HepG2 (cell line): ENCODE measurements around the gene GAS2. TPM values are rescaled to one million over a fixed set of nuclear protein-coding genes. Genes with fewer than 3 reads are reported as not detected.

Source experiments
- ATAC-seq: fragments of 200-7000 bp; cut with Tn5 transposase; 3 replicates; pipeline ENCODE4 v1.9.1; 2020; ENCODE audit warnings: mild to moderate bottlenecking, moderate library complexity
- BruUV-seq: library from RNA; stranded (reverse); fragments of 400-500 nt; replicated peaks from 2 replicates; lab custom pipeline; 2021; lab: Mats Ljungman, UMichigan
- CTCF ChIA-PET: fragments of 300-600 bp; formaldehyde crosslinking; extraction: SDS; loops from one replicate; lab custom pipeline; 2021; ENCODE audit warnings: low total read pairs, inconsistent platforms, low intra/inter-chr PET ratio; lab: Yijun Ruan, JAX
- POLR2A ChIA-PET: fragments of 350-600 bp; sonication (Branson Sonifier 250); formaldehyde crosslinking; loops from one replicate; lab custom pipeline; 2020; ENCODE audit warnings: antibody characterized with exemption, inconsistent platforms; lab: Yijun Ruan, JAX
- DNase-seq: peaks from one replicate; pipeline ENCODE4 v3.0.0-alpha.2; 2015; ENCODE audit warnings: low spot score
- FAIRE-seq: peaks from 3 replicates; lab custom pipeline; 2011; peaks lifted over from hg19 to GRCh38; lab: Jason Lieb, UNC
- H2AFZ ChIP-seq: one replicate; pipeline ENCODE4 v1.6.1; 2011; ENCODE audit warnings: low read length, inconsistent platforms
- H3K27ac ChIP-seq: fragments of 300-600 bp; 3 replicates; pipeline ENCODE4 v1.8.0; 2011; ENCODE audit warnings: mixed run types, mild to moderate bottlenecking, mixed read lengths, low read length, inconsistent platforms; ENCODE audit not compliant: insufficient read depth; ENCODE audit errors: extremely low read length
- H3K27me3 ChIP-seq, 2 experiments: fragments of 200-600 bp in 1 of 2; 2 replicates in 1 of 2; 3 replicates in 1 of 2; pipeline versions ENCODE4 v1.6.0 to v1.8.0; 2011; ENCODE audit warnings: low read length in 2 of 2, mild to moderate bottlenecking in 2 of 2, moderate library complexity in 2 of 2, inconsistent platforms in 1 of 2; ENCODE audit not compliant: insufficient read depth in 2 of 2, control insufficient read depth in 1 of 2
- H3K36me3 ChIP-seq, 2 experiments: fragments of 200-600 bp in 1 of 2; replicated peaks in 1 of 2; 2 replicates in 1 of 2; 3 replicates in 1 of 2; pipeline versions ENCODE4 v1.5.1 to v1.8.0; 2011; ENCODE audit warnings: low read length in 2 of 2, inconsistent platforms in 1 of 2; ENCODE audit not compliant: insufficient read depth in 2 of 2, control insufficient read depth in 1 of 2
- H3K4me1 ChIP-seq: 2 replicates; pipeline ENCODE4 v1.5.1; 2012; ENCODE audit warnings: low read length, inconsistent platforms; ENCODE audit not compliant: insufficient read depth
- H3K4me2 ChIP-seq: 2 replicates; pipeline ENCODE4 v1.6.0; 2011; ENCODE audit warnings: low read depth, low read length, inconsistent platforms
- H3K4me3 ChIP-seq, 3 experiments: fragments of 200-600 bp in 1 of 3; sonication (generic), shearing (Covaris generic) in 1 of 3; replicated peaks in 1 of 3; 2 replicates each; pipeline ENCODE4 v1.5.1; 2011 to 2016; ENCODE audit warnings: low read length in 3 of 3, inconsistent platforms in 2 of 3, low read depth in 2 of 3, mild to moderate bottlenecking in 2 of 3, control low read depth in 1 of 3, mixed read lengths in 1 of 3; ENCODE audit not compliant: insufficient read depth in 1 of 3
- H3K79me2 ChIP-seq: one replicate; pipeline ENCODE4 v1.6.1; 2011; ENCODE audit warnings: low read length, inconsistent platforms; ENCODE audit not compliant: insufficient read depth
- H3K9ac ChIP-seq: 2 replicates; pipeline ENCODE4 v1.6.0; 2011; ENCODE audit warnings: mild to moderate bottlenecking, low read depth, low read length, inconsistent platforms; ENCODE audit not compliant: insufficient read depth
- H3K9me3 ChIP-seq: 2 replicates; pipeline ENCODE4 v1.5.1; 2012; ENCODE audit warnings: mild to moderate bottlenecking, low read length
- H4K20me1 ChIP-seq: 2 replicates; pipeline ENCODE4 v1.6.0; 2011; ENCODE audit warnings: inconsistent platforms, mild to moderate bottlenecking, low read length, moderate library complexity; ENCODE audit not compliant: insufficient read depth
- BATF2 ChIP-seq: sonication (generic); formaldehyde crosslinking; IDR thresholded peaks from 2 replicates; pipeline ENCODE4 v1.8.0; 2022; ENCODE audit warnings: mild to moderate bottlenecking, missing genetic modification reagents, moderate library complexity
- ETV5 ChIP-seq: IDR thresholded peaks from 2 replicates; pipeline ENCODE4 v1.6.1; 2018; ENCODE audit warnings: missing biosample characterization, missing genetic modification reagents, inconsistent platforms, borderline replicate concordance
- MAFG ChIP-seq: sonication (generic); formaldehyde crosslinking; IDR thresholded peaks from 2 replicates; pipeline ENCODE4 v1.5.1; 2020; ENCODE audit warnings: mild to moderate bottlenecking, missing genetic modification reagents
- SMYD3 ChIP-seq: sonication (generic); formaldehyde crosslinking; IDR thresholded peaks from 2 replicates; pipeline ENCODE4 v1.8.1; 2023; ENCODE audit warnings: mild to moderate bottlenecking, missing genetic modification reagents
- TGIF2 ChIP-seq: IDR thresholded peaks from 2 replicates; pipeline ENCODE4 v1.6.1; 2016; ENCODE audit warnings: control low read depth, missing compliant biosample characterization
- XBP1 ChIP-seq: sonication (generic); formaldehyde crosslinking; IDR thresholded peaks from 2 replicates; pipeline ENCODE4 v1.5.0; 2020; ENCODE audit warnings: missing genetic modification reagents
- ZBTB2 ChIP-seq: sonication (generic); formaldehyde crosslinking; IDR thresholded peaks from 2 replicates; pipeline ENCODE4 v1.8.0; 2022; ENCODE audit warnings: low read depth, missing genetic modification reagents
- ZNF275 ChIP-seq: sonication (generic); formaldehyde crosslinking; IDR thresholded peaks from 2 replicates; pipeline ENCODE4 v1.8.0; 2022; ENCODE audit warnings: missing genetic modification reagents, mild to moderate bottlenecking, inconsistent platforms, borderline replicate concordance
- ZNF775 ChIP-seq: sonication (generic); formaldehyde crosslinking; IDR thresholded peaks from 2 replicates; pipeline ENCODE4 v1.4.0; 2020; ENCODE audit warnings: missing genetic modification reagents, mild to moderate bottlenecking, moderate library complexity, borderline replicate concordance
- ZNF776 ChIP-seq: sonication (generic); formaldehyde crosslinking; IDR thresholded peaks from 2 replicates; pipeline ENCODE4 v1.4.0; 2020; ENCODE audit warnings: mild to moderate bottlenecking, missing genetic modification reagents
- WGBS: methylation state at CpG from one replicate; pipeline ENCODE4 v1.1.6; 2017; ENCODE audit warnings: low lambda C conversion rate; 5-methylcytosine and 5-hydroxymethylcytosine counted together
- in situ Hi-C: cut with HindIII; loops from 2 replicates; pipeline ENCODE4 v1.10.0; 2017; ENCODE audit warnings: low pct_unique_long_range_greater_than_20kb; ENCODE audit not compliant: extremely low pct_ligation_motif_present
- intact Hi-C: fragments of 100-400 bp; cut with micrococcal nuclease; formaldehyde crosslinking; loops from one replicate; pipeline ENCODE4 v1.10.0; 2022; ENCODE audit not compliant: unreplicated experiment
- polyA plus RNA-seq, 8 experiments: library from polyadenylated mRNA; depleted of rRNA in 3 of 8; stranded (reverse) in 7 of 8; unstranded in 1 of 8; fragments of >200 nt; fragmentation: Illumina TruSeq in 4 of 8; extraction: Trizol in 4 of 8; gene quantifications; 2 replicates each; pipeline versions ENCODE4 v1.2.1 to v1.2.3, GENCODE V29; 2011 to 2016; ENCODE audit warnings: low read depth in 4 of 8, missing spikeins in 1 of 8, mixed read lengths in 1 of 8; ENCODE audit not compliant: insufficient read depth in 1 of 8
- total RNA-seq, 5 experiments: library from RNA; depleted of rRNA; stranded (reverse); fragments of >200 nt; fragmentation: Illumina TruSeq; extraction: Trizol; gene quantifications; 2 replicates each; pipeline ENCODE4 v1.2.3, GENCODE V29; 2016; ENCODE audit warnings: low read depth in 1 of 5
- TF ChIP-seq, protein P1 (sequence below): sonication (generic); formaldehyde crosslinking; IDR thresholded peaks from 2 replicates; pipeline ENCODE4 v1.8.0; 2022; ENCODE audit warnings: mild to moderate bottlenecking, missing genetic modification reagents
- TF ChIP-seq, protein P2 (sequence below): sonication (generic); formaldehyde crosslinking; IDR thresholded peaks from 2 replicates; pipeline ENCODE4 v1.4.0; 2020; ENCODE audit warnings: missing genetic modification reagents, mild to moderate bottlenecking, borderline replicate concordance
- TF ChIP-seq, protein P3 (sequence below): sonication (generic); formaldehyde crosslinking; IDR thresholded peaks from 2 replicates; pipeline ENCODE4 v1.4.0; 2020; ENCODE audit warnings: missing genetic modification reagents

Gene GAS2
- total and polyA plus RNA-seq, 2 of the 13 experiments (the other 11 are each of a cell fraction or from before 2014, with no cell fraction given): 26.0 to 85.1 TPM

DNA sequence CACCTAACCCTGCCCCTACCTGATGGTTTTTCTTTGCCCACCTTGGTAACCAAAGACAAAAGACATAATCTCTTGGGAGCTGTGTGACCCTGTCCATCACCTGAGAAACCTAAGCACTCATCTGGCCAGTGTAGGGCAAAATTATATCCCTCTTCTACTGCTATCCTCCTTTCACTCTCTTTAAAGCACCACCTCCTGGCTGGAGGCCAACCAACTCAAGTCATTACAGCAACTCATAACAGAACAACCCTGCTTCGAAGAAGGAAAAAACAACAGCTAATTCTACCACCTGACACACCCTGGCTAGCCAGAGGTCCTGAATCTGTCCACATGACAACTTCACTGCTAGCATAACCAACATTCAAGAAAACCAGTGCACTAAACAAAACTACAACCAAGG, 45.5 kb downstream of the GAS2 start (continued):
- TF ChIP-seq BATF2 (no peak), SMYD3 (CRISPR knock-in tag) (no peak), ETV5 (CRISPR knock-in tag) (no peak), ZNF776 (CRISPR knock-in tag) (no peak), TGIF2 (no peak), ZBTB2 (CRISPR knock-in tag) (no peak), ZNF775 (CRISPR knock-in tag) (no peak)
- TF ChIP-seq, protein P1, sequence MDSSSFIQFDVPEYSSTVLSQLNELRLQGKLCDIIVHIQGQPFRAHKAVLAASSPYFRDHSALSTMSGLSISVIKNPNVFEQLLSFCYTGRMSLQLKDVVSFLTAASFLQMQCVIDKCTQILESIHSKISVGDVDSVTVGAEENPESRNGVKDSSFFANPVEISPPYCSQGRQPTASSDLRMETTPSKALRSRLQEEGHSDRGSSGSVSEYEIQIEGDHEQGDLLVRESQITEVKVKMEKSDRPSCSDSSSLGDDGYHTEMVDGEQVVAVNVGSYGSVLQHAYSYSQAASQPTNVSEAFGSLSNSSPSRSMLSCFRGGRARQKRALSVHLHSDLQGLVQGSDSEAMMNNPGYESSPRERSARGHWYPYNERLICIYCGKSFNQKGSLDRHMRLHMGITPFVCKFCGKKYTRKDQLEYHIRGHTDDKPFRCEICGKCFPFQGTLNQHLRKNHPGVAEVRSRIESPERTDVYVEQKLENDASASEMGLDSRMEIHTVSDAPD (CRISPR knock-in tag): no peak

GRCh38 chr11:22713336-22713735, 46.9 kb downstream of the GAS2 start:
- FAIRE-seq: no peak
- POLR2A ChIA-PET: no interaction called here
- in situ Hi-C loops: no loop called here
- no peaks in the 10 kb centered on the region for H4K20me1 ChIP-seq
- TF ChIP-seq XBP1 (CRISPR knock-in tag) (no peak), ZNF275 (CRISPR knock-in tag) (no peak), MAFG (CRISPR knock-in tag) (no peak)
- TF ChIP-seq, protein P2, sequence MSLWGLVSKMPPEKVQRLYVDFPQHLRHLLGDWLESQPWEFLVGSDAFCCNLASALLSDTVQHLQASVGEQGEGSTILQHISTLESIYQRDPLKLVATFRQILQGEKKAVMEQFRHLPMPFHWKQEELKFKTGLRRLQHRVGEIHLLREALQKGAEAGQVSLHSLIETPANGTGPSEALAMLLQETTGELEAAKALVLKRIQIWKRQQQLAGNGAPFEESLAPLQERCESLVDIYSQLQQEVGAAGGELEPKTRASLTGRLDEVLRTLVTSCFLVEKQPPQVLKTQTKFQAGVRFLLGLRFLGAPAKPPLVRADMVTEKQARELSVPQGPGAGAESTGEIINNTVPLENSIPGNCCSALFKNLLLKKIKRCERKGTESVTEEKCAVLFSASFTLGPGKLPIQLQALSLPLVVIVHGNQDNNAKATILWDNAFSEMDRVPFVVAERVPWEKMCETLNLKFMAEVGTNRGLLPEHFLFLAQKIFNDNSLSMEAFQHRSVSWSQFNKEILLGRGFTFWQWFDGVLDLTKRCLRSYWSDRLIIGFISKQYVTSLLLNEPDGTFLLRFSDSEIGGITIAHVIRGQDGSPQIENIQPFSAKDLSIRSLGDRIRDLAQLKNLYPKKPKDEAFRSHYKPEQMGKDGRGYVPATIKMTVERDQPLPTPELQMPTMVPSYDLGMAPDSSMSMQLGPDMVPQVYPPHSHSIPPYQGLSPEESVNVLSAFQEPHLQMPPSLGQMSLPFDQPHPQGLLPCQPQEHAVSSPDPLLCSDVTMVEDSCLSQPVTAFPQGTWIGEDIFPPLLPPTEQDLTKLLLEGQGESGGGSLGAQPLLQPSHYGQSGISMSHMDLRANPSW (CRISPR knock-in tag): no peak
- TF ChIP-seq, protein P3, sequence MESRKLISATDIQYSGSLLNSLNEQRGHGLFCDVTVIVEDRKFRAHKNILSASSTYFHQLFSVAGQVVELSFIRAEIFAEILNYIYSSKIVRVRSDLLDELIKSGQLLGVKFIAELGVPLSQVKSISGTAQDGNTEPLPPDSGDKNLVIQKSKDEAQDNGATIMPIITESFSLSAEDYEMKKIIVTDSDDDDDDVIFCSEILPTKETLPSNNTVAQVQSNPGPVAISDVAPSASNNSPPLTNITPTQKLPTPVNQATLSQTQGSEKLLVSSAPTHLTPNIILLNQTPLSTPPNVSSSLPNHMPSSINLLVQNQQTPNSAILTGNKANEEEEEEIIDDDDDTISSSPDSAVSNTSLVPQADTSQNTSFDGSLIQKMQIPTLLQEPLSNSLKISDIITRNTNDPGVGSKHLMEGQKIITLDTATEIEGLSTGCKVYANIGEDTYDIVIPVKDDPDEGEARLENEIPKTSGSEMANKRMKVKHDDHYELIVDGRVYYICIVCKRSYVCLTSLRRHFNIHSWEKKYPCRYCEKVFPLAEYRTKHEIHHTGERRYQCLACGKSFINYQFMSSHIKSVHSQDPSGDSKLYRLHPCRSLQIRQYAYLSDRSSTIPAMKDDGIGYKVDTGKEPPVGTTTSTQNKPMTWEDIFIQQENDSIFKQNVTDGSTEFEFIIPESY (CRISPR knock-in tag): no peak
- H3K79me2 ChIP-seq: peaks cover 2% of the 10 kb centered on the region
- peaks cover 6% of the 10 kb centered on the region; the same call in 1 of the 2 replicates for H3K9me3 ChIP-seq
- CTCF ChIA-PET: no interaction called here
- DNase-seq: no peak
- no peak overlapping the region for H3K4me2 ChIP-seq
- intact Hi-C loops: no loop called here
- no peak overlapping the region for H3K27ac ChIP-seq
- no peaks in the 10 kb centered on the region for H3K4me1 ChIP-seq
- no peak overlapping the region for H3K9ac ChIP-seq
- no peak overlapping the region for H2AFZ ChIP-seq
- no peaks in the 10 kb centered on the region for H3K27me3 ChIP-seq
- H3K4me3 ChIP-seq: no peak overlapping the region
- no peak for ATAC-seq
- BruUV-seq: no TSS peak
- peaks cover 0 to 5% of the 10 kb centered on the region in 2 experiments; a peak in 1 of 5 replicates for H3K36me3 ChIP-seq
- WGBS: 97% methylated on average over 1 of the region's 1 CpG
